Coronary artery (tissue), 2 donors: ENCODE results near the gene CD2BP2.
"Not testable (repeated sequence)": the region's sequence is repeated elsewhere in the genome, so short reads cannot be mapped to it uniquely, and the experiment has no call there.

Source experiments
- DNase-seq: peaks from one replicate; pipeline ENCODE4 v3.0.0-alpha.2; 2017; ENCODE audit warnings: low spot score
- H3K27ac ChIP-seq, 2 donors: fragments of 200-600 bp; sonication (generic); one replicate each; pipeline ENCODE4 v1.5.1; 2016 to 2019
- H3K4me3 ChIP-seq: fragments of 200-600 bp; sonication (generic); 2 replicates; pipeline ENCODE4 v1.5.1; 2016; ENCODE audit warnings: mild to moderate bottlenecking, moderate library complexity
- CTCF ChIP-seq: fragments of 200-600 bp; sonication (generic); IDR thresholded peaks from one replicate; pipeline ENCODE4 v1.5.1; 2019; ENCODE audit warnings: antibody characterized with exemption

The CD2BP2 gene

GRCh38 chr16:30355144-30355953 is at the start of gene CD2BP2:
Gene CD2BP2 (minus strand): TSS chr16:30355308. CDS start chr16:30354681, 627 bp downstream.
- H3K27ac ChIP-seq, result peak within 1 kb of the TSS; percentile 91 to 99
- no peak for TF ChIP-seq CTCF
- DNase-seq, result peak; percentile 99
- H3K4me3 ChIP-seq, result peak within 1 kb of the TSS; percentile 90

- Histone ChIP-seq H3K27ac (no peak overlapping the region), H3K4me3 (no peak overlapping the region)
- no peak for TF ChIP-seq CTCF
- no peak for DNase-seq
Observed at GRCh38 chr16:30401768-30402425, 46.8 kb upstream of the CD2BP2 start.

GRCh38 chr16:30399435-30400186 is 44.5 kb upstream of the CD2BP2 start:
- Histone ChIP-seq H3K4me3 (peak overlapping the region; percentile 75), H3K27ac (peak overlapping the region; percentile 59 to 89)
- TF ChIP-seq CTCF, result no peak
- no peak for DNase-seq

GRCh38 chr16:30398661-30399434 is 43.7 kb upstream of the CD2BP2 start:
- peak overlapping the region; percentile 59 to 89 for H3K27ac ChIP-seq
- no peak for TF ChIP-seq CTCF
- no peak for DNase-seq
- H3K4me3 ChIP-seq, result no peak overlapping the region

- Histone ChIP-seq H3K4me3 (no peak overlapping the region), H3K27ac (no peak overlapping the region)
- no peak for TF ChIP-seq CTCF
- DNase-seq, result no peak
Observed at GRCh38 chr16:30397776-30398660, 42.9 kb upstream of the CD2BP2 start.

- H3K27ac ChIP-seq, result no peak overlapping the region
Observed at GRCh38 chr16:30397056-30397455, 41.9 kb upstream of the CD2BP2 start.

GRCh38 chr16:30396627-30397026 is 41.5 kb upstream of the CD2BP2 start:
- H3K4me3 ChIP-seq, H3K27ac ChIP-seq: not testable (repeated sequence)

More at GRCh38 chr16:30397056-30397455, 41.9 kb upstream of the CD2BP2 start:
- DNase-seq, result no peak
- H3K4me3 ChIP-seq, result no peak overlapping the region
- no peak for TF ChIP-seq CTCF

More at GRCh38 chr16:30396627-30397026, 41.5 kb upstream of the CD2BP2 start:
- DNase-seq, result not testable (repeated sequence)
